Frontal cortex (tissue), 4 donors: ENCODE measurements around the gene PDE9A. TPM values are rescaled to one million over a fixed set of nuclear protein-coding genes. Genes with fewer than 3 reads are reported as not detected.

ENCODE experiments used
- DNase-seq, 2 donors: peaks; one replicate each; pipeline ENCODE4 v3.0.0; 2012; ENCODE audit warnings: low spot score in 2 of 2
- FAIRE-seq: peaks from 2 replicates; lab custom pipeline; 2012; peaks lifted over from hg19 to GRCh38; lab: Jason Lieb, UNC
- total RNA-seq: library from RNA; depleted of rRNA; stranded (reverse); fragments of >200 nt; gene quantifications from one replicate; pipeline ENCODE4 v1.2.3, GENCODE V29; 2014
- donor health status: control.
- donor health status: control.
- donor health status: control.

PDE9A gene
- total RNA-seq, 1 donor from 2014 or later: 13.0 TPM

DNA sequence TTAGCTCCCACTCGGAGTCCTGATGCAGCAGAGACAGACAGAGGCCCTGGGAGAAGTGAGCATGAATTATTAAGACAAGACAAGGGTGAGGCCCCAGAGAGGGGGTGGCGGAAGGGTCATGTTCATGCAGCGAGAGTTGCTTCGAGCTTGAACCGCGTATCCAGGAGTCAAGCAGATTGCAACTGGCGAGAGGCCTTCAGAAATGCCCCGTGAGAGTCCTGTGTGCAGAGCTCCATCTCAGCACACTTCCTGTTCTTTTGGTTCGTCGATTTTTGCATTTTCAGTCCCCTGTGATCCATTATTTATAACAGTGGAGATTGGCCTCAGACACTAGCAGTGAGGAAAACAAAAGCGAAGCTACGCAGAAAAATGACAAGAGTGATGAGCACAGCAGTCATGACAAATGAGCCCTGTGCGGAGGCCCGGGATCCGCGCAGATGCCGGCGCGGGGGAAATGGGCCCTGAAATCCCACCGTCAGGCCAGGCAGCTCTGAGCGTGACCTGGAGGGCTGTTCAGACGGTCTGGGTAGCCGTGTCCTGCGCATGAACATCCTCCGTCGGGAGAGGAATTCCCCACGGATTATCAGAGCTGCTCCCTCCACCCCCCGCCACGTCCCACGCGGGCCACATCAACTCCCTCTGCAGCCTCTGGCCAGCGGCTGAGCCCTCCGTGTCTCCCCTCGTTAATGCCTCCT, 15.0 kb downstream of the PDE9A start:
- DNase-seq (no peak), FAIRE-seq (no peak)

DNA sequence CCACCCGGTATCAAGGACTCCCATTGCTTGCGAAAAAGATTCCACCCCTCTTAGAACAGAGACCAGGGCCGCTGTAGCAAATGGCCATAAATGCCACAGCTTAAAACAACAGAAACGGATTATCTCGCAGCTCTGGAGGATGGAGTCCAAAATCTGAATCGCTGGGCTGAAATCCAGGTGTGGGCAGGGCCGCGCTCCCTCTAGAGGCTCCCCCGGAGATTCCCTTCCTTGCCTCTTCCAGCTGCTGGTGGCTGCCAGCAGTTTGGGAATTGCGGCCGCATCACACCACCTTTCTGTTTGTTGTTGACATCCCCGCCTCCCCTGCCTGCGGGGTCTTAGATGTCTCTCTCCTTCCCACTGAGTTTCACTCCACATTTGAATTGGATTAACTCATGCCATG, 15.6 kb downstream of the PDE9A start:
- DNase-seq (no peak), FAIRE-seq (no peak)

DNA sequence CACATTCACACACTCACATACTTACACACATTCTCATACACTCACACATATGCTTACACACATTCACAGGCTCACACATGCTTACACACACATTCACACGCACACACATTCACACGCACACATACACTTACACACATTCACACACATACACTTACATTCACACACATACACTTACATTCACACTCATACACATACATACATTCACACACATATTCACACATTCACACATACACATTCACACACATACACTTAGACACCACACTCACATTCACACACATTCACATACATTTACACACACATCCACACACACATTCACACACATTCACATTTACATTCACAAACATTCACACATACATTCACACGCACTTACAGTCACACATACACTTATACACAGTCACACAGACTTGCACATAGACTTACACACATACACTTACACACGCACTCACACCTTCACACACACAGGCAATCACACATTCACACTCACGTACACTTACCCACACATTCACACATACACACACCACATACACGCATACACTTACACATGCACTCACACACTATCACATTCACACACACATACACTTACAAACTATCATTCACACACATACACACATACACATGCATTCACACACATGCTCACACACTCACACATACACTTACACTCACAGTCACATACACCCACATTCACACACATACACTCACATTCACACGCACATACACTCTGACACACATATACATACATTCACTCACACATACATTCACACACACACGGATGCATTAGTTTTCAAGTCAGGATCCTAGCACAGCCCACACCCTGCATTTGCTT, 16.8 kb downstream of the PDE9A start:
- FAIRE-seq: no peak
- no peak for DNase-seq

DNA sequence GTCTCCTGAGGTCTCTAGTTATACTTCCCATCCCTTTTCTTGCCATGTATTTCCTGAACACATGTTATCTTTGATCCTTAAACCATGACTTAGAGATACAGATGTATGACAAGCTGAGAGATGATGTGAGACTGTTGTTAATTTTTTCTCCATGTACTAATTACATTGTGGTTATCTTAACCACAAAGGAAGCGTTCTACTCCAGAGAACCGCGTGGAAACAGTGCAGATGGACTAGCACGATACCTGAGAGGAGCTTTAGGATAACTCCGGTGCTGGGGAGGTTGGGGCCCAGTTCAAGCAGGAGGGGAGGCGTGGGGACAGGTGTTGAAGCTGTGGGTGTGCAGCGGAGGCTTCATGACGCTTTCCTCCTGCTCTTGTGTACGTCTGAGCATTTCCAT, 17.5 kb downstream of the PDE9A start:
- FAIRE-seq (no peak), DNase-seq (no peak)

DNA sequence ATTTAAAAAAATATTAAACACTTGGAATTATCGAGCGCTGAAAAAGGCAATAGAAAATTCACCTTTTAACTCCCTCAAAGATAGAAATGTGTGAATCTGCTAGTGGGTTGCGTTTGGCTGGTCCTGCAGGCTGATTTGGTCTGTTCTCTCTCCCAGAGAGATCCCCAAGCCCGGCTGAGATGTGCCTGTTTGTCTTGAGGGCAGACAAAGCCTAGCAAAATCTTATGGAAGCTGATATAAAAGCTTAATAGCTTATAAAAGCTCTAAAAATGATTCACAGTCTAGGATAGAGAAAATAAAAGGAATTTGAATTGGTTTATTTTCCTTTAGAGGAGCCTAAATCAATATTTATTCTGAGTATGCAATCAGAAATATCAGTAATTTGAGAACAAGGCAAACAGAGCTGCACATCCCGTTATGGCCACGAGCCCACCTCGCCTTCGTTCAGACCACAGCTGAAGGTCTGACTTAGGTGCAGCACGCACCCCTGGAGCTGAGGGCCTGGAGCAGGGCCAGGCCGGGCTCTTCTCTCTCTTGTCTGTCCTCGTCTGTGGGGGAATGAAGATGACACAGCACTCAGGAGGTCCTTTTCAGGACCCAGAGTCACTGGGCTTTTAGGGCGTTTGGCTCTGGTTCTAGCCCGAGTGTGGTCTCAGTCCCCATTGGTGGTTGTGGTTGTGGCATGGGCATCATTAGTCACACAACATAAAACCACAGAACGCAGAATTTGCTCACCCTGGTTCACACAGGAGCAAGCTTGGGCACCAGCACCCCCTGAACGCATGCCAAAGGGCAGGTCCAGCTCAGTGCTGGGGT, 18.6 kb downstream of the PDE9A start:
- FAIRE-seq (no peak), DNase-seq (no peak)

DNA sequence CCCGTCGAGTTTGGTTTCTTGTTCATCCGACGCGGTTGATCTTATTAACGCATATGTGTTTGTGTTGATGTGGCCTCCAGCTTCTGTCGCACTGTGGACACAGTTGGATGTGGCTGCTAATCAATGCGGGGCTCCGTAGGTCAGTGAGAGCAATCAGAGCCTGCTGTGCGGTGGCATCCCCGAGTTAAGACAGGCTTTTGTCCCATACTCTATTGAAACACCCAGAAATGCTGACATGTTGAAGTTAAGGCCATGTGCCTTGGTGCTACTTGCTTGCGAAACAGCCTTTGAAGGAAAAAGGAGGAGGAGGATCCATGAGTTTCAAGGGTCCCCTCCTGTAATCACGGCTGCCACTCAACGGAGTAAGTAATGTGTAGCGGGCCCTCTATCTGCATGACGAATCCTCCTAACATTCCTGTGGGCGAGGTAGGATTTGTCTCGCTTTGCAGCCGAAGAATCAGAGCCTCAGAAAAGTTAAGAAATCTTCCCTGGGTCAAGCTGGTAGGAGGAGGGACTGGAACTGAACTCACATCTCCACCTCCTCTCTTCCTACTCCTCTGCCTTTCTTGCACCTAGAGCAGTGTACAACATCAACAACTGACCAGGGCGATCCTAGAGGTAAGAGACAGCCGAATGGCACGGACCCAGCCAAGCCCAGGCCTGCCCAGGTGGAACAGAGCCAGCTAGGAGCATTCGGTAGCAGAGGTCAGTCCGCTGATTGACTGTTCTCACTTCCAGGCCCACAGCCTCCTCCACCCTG, 19.5 kb downstream of the PDE9A start:
- DNase-seq (no peak), FAIRE-seq (no peak)

- DNase-seq (no peak), FAIRE-seq (no peak)
These were observed 20.4 kb downstream of the PDE9A start for GRCh38 chr21:42673633-42674328.

DNA sequence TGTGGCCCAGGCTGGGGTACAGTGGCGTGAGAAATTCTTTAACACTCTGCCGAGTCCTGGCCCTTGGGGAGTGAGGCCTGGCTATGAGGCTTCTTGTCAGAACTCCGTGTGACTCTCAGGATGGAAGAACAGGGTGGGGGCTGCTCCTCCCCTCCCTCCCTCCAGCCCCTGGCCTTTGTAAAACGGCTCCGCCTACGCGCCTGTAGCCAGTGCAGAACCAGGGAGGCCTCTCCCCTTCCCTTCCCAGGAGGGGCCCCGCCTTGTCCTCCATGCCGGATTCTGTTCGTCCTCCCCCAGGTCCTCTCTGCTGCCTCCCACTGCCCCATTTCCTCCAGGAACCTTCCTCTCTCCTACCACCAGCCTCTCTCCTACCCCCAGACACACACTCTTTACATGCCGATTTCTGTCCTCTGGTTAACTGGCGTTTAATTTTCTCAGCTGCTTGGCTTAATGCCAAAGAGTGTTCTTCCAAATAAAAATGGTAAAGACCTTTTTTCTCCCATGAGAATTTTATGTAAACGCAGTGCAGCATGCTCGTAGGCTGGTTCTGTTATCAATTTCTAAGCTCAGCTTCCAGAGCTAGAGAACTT, 21.0 kb downstream of the PDE9A start:
- no peak for FAIRE-seq

GRCh38 chr21:42675403-42675802, 22.0 kb downstream of the PDE9A start:
- DNase-seq (no peak), FAIRE-seq (no peak)

More for the DNA sequence above, 21.0 kb downstream of the PDE9A start:
- no peak for DNase-seq

DNA sequence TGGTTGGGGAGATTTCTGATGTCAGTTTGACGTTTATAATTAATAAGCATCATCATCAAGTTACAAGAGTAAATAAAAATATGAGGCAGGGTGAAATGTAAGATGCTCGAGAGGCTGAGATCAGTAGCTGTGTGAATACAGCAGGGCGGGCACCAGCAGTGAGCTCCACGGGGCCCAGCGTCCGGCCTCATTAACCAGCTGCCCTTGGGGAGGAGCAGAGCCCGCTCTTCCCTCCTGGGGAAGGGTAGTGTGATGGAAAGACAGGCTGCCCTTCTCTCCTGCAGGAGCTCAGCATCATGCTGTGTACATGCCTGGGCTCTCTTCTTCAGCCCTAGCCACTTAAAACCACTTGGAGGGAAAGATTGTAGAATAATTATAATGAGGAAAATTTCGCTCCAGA, 23.4 kb downstream of the PDE9A start:
- FAIRE-seq (no peak), DNase-seq (no peak)

- DNase-seq (no peak), FAIRE-seq (no peak)
These were observed 24.2 kb downstream of the PDE9A start for GRCh38 chr21:42677339-42678321.

- no peak for FAIRE-seq
- no peak for DNase-seq
These were observed 25.3 kb downstream of the PDE9A start for GRCh38 chr21:42678618-42679295.

DNA sequence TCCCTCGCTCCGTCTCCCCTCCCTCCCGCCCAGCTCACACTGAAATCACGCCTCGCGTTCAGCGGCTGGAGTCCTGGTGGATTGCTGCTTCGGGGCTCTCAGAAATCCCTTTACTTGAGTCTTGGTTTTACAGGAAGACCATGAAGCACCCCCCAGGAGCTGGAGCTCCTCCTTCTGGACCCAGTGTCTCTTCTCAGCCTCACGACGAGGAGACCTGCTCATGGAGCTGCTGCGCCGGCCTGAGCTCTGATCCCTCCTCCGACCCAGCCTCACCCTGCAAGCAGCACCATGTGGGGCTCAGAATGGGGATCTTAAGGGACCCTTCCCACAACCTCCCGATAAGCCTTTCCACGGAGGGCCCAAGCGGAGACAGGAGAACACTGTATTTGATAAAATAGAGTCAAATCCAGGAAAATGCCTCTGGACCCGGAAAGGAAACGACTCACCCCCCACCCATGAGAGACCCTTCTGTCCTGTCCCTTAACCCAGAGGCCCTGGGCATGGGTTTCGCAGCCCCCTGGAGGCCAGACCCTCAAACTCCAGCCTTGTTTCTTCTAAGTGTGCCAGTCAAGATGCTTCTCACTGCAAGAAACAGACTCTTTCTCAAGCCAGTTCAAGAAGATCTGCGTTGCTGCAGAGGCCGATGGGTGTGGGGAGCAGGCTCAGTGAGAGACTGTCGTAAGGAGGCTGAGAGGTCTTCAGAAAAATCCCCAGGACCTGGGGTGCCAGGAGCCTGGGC, 26.1 kb downstream of the PDE9A start:
- no peak for DNase-seq
- no peak for FAIRE-seq

DNA sequence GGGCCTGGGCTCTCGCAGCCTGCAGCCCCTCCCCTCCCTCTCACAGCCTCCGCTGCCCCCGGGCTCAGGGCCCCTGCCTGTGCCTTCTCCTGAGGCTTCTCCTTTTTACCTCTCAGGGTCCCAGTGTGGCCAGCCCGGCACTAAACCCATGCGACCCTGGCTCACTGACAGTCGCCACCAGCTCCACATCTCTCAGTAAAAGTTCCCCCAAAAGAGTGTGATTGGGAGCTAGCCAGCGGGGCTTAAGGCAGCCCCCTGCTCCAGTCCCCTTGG, 26.6 kb downstream of the PDE9A start:
- DNase-seq (no peak), FAIRE-seq (no peak)

- FAIRE-seq (no peak), DNase-seq (no peak)
These were observed 27.0 kb downstream of the PDE9A start for GRCh38 chr21:42680429-42680828.

DNA sequence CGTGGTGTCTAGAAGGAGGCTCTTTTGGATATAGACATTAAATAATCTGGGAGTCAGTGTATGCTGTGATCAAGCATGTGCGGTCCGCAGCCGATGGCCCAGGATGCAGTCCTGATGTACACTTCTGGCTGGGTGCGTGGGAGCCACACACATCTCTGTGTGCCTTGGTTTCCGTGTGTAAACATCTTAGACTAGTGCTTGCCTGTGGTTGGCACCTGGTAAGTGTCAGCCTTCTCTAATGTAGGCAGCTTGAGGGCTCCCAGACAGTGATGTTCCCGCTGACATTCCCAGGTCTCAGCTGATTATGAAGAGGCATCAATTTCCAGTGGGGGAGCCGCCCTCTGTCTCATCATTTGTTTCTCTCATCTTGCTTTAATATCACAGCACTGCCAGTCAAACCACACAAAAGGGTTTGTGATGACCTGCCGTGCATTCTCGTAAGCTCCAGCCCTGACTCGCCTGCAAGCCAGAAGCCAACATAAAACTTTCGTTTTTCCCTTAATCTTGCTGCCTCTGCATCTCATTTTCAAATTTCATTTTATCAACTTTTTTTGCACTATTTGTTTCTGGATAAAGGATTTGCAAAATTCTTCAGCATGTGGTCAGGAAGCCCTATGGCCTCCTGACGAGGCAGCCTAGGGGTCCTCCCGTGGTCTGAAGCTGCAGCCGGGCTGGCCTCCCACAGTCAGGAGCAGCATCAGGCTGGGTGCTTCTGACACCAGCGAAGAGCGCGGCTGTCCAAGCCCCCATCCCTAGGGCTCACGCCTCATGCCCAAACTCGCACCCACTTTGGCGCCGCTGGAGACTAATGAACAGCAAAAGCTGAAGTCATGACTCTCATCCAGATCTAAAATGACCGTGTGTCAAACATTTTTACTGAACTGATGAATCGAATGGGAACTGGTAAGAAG, 28.1 kb downstream of the PDE9A start:
- FAIRE-seq (no peak), DNase-seq (no peak)
